Limb (tissue), 2 donors: Measurements from ENCODE around the gene SLC34A3.
"Not testable (repeated sequence)": the region's sequence is repeated elsewhere in the genome, so short reads cannot be mapped to it uniquely, and the experiment has no call there.

Source experiments
- DNase-seq, 2 donors: peaks; one replicate each; pipeline ENCODE4 v3.0.0-alpha.2; 2016; ENCODE audit errors: extremely low spot score in 2 of 2

The SLC34A3 gene

DNA sequence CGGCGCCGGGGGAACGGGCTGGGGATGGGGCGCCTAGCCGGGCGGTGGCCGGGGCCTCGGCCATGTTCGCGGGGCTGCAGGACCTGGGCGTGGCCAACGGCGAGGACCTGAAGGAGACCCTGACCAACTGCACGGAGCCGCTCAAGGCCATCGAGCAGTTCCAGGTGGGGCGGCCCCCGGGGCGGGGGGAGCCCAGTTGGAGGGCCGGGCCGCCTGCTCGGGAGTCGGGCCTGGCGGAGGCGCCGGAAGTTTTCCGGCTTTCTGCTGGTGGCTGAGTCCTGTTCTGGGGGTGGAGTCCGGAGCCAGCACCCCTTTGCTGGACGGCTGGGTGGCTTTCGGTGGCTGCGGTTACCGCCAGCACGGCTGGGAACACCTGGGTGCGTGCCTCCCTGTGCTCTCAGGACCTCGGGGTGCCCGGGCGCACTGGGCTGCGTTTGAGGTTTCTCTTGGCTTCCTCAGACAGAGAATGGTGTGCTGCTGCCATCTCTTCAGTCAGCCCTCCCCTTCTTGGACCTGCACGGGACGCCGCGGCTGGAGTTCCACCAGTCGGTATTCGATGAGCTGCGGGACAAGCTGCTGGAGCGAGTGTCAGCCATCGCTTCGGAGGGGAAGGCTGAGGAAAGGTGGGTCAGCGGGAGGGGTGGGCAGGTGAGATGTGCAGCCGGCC, 24.9 kb downstream of the SLC34A3 start:
- peak in 1 of 2 donors; percentile 23 for DNase-seq

DNA sequence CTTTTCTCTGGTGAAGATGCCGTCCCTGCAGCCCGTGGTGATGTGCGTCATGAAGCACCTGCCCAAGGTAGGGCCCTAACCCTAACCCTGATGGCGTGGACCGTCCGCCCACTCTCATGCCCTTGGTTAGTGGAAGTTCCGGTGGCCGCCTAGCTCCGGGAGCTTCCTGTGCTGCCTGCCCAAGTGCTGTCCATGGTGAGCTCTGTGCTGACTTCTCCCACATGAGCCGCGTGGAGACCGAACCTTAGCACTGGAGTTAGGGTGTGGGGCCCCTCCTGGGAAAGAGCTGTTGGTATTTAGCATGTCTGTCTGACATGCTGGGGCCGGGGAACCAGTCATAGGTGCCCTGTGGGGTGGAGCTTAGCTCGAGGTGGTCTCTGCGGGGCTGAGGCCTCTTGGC, 25.7 kb downstream of the SLC34A3 start:
- DNase-seq: no peak

DNA sequence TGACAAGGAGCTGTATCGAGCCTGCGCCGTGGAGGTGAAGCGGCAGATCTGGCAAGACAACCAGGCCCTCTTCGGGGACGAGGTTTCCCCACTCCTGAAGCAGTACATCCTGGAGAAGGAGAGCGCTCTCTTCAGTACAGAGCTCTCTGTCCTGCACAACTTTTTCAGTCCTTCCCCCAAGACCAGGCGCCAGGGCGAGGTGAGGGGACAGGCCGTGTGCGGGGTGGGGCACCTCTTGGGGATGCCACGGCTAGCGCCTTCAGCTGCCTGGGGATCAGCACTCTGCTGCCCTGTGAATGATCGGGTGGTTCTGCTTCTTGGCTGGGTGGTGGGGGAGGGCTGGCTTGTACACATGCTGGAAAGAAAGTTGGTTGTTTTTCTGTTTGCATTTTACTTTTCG, 26.2 kb downstream of the SLC34A3 start:
- DNase-seq: no peak

DNA sequence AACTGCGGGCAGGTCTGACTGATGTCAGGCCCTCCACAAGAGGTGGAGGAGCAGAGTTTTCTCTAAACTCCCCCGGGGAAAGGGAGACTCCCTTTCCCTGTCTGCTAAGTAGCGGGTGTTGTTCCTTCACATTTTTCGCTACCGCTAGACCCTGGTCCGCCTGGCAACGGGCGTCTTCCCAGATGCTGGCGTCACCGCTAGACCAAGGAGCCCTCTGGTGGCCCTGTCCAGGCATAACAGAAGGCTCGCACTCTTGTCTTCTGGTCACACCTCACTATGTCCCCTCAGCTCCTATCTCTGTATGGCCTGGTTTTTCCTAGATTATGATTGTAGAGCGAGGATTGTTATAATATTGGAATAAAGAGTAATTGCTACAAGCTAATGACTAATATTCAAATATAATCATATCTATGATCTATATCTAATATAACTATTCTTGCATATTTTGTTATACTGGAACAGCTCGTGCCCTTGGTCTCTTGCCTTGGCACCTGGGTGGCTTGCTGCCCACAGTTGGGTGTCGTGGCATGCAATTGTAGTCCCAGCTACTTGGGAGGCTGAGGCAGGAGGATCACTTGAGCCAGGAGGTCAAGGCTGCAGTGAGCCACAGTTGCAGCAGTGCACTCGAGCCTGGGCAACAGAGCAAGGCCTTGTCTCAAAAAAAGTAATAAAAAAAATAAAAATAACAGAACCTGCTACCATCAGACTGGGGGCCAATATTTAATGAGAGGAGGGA, 31.6 kb downstream of the SLC34A3 start:
- not testable (repeated sequence) for DNase-seq

DNA sequence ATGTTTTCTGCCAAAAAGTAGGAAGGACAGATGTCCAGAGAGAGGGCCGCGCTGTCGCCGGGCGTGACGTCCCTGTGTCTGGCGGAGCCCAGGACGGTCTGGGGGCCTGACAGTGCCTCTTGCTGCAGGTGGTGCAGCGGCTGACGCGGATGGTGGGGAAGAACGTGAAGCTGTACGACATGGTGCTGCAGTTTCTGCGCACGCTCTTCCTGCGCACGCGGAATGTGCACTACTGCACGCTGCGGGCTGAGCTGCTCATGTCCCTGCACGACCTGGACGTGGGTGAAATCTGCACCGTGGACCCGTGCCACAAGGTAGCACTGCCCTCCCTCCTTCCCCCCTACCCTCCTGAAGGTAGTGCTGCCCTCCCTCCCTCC, 32.2 kb downstream of the SLC34A3 start:
- no peak for DNase-seq

DNA sequence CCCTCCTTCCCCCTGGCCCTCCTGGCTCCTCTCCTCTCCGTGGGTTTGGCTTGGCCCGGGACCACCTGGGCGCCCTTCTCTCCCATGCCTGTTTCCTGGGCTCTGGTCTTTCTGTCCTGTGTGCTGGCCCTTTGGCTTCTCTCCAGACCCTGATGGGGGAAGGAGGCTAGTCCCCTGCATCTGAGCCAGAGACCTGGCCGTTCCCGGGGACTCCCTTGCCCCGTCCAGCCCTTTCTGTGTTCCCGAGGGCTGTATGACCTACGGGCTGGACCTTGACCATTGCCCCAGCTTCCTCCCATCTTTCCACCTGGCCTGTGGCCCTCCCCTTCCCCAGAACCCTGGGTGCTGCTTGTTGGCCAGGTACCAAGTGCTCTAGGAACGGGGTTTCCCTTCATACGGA, 32.8 kb downstream of the SLC34A3 start:
- no peak for DNase-seq

DNA sequence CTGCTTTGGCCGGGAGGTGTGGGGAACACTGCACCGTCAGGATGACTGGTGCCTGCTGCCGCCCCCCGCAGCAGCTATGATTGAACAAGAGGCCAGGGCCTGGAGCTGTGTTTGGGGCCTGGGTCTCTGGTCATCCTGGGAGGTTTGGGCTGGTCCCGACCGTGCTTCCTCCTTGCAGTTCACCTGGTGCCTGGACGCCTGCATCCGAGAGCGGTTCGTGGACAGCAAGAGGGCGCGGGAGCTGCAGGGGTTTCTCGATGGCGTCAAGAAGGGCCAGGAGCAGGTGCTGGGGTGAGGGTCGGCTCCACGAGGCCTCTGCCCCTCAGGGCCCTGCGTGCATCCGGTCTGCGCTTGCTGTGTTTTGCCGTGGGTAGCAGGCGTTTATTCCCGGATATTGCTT, 33.4 kb downstream of the SLC34A3 start:
- no peak for DNase-seq

DNA sequence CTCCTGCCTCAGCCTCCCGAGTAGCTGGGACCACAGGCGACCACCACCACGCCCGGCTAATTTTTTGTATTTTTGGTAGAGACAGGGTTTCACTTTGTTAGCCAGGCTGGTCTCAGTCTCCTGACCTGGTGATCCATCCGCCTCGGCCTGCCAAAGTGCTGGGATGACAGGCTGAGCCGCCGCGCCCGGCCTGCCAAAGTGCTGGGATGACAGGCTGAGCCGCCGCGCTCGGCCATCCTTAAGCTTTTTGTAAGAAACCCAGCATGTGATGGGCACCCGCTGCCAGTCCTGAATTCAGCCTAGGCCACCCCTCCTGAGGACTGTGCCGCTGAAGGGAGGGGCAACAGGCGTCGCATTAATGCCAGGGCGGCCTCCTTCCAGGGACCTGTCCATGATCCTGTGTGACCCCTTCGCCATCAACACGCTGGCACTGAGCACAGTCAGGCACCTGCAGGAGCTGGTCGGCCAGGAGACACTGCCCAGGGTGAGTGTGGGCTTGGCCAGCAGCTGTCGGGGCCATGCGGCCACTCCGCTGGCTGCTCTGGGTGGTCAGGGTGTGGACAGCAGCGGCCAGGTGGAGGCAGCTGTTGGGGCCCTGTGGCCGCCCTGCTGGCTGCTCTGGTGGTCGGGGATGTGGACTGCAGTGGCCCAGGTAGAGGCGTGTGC, 34.9 kb downstream of the SLC34A3 start:
- DNase-seq: no peak

DNA sequence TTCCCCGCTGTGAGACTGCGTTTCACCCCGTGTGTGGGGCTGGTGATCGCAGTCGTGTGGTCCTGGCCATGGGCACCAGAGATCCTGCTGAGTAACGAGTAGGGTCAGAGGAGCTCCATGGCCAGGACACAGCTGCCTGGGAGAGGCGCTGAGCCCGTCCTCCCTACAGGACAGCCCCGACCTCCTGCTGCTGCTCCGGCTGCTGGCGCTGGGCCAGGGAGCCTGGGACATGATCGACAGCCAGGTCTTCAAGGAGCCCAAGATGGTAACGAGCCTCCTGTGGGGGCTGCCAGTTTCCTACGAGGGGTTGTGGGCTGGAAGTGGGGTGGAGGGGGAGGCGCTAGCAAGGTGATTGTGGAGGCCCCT, 35.4 kb downstream of the SLC34A3 start:
- no peak for DNase-seq

DNA sequence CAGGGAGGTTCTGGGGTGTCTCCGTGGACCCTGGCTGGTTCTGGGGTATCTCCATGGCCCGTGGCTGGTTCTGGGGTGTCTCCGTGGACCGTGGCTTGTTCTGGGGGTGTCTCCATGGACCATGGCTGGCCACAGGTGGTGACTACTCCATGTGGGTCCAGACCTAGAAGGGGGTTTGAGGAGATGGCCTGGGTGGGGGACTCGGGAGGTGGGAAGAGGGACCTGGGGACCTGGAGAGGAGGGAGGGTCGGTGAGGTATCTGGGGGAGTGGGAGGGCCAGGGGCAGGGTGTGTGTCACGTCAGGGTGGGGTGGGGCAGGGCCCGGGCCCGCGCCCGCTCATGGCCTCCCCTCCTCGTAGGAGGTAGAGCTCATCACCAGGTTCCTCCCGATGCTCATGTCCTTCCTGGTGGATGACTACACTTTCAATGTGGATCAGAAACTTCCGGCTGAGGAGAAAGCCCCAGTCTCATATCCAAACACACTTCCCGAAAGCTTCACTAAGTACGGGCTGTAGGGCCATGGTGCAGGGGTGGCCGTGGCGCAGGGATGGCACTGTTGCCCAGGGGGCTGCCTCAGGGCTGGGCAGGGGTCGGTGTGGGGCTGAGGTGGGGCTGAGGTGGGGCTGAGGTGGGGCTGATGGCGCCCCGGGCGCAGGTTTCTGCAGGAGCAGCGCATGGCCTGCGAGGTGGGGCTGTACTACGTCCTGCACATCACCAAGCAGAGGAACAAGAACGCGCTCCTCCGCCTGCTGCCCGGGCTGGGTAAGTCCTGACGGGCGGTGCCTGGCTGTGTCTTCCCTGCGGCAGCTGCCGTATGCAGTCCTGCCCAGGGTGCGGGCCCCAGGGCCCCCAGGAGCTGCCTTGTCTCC, 36.1 kb downstream of the SLC34A3 start:
- DNase-seq: no peak

DNA sequence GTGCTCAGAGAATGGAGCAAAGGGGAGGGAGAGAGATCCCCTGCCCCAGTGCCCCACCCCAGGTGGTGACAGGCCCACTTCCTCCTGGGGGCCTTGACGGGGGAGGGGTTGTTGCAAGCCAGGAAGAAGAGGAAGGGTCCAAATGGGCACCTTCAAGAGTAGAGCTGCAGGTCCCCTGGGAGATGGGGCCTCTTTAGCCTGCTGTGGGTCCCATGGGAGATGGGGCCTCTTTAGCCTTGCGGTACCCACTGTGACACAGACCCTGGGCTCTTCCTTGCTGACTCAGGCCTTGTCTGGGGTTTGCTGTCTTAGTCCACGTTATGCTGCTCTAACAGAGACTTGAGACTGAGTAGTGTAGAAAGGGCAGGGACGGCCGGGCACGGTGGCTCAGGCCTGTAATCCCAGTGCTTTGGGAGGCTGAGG, 37.2 kb downstream of the SLC34A3 start:
- no peak for DNase-seq

DNA sequence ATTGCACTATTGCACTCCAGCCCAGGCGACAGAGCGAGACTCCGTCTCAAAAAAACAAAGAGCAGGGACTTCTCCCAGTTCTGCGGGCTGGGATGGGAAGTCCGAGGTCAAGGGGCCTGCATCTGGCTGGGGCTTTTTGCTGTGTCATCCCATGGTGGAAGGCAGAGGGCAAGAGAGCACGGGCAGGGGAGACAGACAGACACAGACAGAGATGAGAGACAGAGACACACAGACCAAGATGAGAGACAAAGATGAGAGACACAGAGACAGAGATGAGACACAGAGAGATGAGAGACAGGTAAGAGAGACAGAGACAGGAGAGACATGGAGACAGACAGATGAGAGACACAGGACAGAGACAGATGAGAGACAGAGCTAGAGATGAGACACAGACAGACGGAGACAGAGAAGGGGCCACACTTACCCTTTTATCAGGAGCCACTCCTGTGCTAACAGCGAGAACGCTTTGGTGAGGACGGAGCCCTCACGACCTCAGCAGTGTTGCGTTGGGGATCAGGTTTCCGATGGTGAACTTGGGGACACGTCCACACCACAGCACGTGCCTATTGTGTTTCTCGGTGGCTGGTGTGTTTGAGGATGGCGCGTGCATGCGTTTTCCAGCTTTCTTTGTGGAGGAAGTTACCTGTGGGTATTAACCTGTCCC, 38.0 kb downstream of the SLC34A3 start:
- no peak for DNase-seq

DNA sequence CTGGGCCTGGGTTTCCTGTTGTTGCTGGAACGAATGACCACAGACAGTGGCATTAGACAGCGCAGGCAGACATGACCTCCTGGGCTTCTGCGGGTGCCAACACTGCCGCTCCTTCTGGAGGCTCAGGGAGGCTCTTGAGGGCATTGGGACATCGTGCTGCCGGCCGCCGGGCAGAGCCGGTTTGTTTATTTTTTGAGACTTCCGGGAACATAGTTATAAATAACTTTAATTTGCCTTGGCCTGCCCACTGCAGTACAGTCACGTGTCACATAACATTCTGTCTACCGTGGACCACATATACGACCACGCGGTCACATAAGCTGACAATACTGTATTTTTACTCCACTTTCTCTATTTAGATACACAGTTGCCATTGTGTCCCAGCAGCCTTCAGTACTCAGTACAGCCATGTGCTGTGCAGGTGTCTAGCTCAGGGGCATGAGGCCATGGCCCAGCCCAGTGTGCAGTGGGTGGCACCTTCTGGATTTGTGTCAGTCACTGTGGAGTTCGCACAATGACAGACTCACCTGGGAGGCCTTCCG, 38.6 kb downstream of the SLC34A3 start:
- DNase-seq: no peak

DNA sequence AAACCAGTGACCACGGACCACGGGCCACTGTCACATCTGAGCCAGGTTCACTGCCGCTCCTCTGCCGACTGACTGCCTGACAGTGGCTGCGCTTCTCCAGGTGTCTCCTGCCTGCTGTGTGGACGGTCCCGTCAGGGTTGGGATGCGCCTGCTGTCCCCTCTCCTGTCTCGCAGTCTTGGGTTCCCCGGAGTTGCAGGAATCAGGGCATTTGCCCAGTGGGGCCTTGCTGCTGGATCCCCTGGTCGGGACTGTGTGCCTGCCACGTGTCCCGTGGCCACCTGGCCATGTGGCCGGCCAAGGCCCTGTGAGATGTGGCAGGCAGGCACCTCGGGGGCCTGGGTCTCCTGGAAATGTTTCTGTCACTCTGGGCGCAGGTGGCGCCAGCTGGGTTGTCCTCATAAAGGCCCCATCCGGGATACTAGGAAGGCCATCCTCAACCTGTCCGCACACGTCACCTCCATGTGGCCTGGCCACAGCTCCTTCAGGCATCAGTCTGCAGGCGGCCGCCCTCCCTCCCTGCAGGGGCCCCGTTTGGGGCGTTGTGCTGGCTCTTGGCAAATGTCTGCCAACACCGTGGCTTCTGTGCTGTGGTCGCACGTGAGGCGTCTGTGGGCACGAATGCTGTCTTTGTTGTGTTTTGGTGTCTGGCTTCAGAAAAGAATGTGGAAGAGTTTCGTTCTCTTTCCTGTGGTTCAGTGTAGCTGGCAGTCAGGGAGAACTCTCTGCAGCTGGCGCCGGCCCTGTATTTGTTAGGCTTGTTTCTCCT, 40.4 kb downstream of the SLC34A3 start:
- DNase-seq: no peak

DNA sequence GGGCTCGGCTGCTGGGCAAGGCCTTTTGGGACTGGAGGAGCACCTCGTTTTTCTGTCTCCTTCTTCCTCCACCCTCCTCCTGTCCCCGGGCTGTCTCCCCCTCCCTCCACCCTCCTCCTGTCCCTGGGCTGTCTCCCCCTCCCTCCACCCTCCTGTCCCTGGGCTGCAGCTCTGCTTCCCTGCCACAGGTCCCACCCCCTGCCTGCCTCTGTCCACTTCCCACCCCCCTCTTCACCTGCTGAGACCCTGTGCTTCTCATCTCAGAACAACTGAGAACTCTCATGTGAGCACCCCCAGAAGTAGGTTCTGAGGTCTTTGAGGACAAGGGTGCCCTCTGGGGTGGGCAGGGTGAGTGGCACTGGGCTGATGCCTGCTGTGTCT, 41.0 kb downstream of the SLC34A3 start:
- no peak for DNase-seq

DNA sequence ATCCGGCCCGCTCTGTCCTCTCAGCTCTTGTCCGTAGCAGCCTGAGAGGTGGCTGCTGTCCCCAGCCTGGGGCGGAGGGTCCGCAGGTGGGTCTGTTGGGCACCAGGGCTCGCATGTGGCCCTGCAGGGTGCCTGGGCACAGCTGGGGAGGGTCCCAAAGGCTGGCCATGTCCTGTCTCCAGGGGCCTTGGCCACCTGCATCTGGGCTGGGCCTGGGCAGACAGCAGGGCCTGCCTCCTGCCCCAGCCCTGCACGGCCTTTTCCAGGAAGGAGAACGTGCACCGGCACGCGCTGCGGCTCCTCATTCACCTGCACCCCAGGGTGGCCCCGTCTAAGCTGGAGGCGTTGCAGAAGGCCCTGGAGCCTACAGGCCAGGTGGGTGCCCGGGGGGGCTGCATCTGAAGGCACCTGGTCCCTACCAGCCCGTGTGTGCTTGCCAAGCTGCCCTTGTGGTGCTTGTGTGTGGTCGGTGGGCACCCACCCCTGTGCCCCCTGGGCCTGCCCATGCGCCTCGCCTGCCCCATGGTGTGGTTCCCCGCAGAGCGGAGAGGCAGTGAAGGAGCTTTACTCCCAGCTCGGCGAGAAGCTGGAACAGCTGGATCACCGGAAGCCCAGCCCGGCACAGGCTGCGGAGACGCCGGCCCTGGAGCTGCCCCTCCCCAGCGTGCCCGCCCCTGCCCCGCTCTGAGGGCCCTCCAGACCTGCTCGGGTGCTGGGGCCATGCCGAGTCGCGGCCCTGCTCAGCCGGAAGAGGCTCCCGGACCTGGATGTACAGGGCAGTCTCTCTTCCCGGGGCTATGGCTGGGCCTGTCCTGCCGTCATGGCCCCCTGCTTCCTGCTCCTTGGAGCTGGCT, 41.8 kb downstream of the SLC34A3 start:
- no peak for DNase-seq

DNA sequence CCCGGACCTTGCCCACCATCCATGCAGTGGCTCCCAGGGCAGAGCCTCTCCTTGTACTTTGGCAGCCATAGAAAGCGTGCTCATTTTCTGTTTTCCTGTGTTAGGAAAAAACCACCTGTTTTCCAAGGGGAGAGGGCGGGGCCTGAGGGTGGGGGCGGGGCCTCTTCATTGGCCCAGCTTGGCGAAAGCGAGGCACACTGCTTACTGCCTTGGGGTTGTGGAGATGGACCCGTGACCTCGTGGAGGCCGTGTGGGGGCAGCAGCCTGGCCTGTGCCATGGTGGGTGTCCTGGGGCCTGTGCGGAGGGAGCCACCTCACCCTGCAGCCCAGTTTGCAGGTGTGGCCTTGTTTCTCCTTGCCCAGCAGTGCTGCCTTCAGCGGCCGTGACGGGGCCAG, 42.4 kb downstream of the SLC34A3 start:
- DNase-seq: no peak

DNA sequence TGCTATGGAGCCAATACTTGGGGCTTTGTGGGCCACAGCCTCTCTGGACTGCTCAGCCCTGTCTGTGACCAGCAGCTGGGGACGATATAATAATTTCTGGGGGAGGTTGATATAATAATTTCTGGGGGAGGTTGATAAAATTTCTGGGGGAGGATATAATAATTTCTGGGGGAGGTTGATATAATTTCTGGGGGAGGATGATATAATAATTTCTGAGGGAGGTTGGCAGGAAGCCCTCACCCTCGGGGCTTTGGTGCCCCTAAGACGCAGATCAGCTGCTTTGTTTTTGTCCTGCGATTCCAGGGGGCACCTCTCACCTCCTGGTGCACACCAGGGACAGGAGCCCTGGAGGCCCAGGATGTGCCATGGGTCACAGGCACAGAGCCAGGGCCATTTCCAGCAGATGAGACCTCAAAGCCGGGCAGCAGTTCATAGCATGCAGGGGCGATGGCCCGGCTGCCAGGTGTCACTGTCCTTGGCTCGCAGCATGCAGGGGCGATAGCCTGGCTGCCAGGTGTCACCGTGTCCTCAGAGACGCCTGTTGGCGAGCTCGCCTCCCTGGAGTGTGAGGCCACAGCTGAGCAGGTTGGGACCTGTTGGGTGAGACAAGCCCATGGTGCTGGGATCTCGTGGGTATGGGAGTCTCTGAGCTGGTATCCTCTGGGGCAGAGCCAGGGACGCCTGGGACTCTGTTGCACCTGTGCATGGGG, 43.1 kb downstream of the SLC34A3 start:
- DNase-seq: no peak

DNA sequence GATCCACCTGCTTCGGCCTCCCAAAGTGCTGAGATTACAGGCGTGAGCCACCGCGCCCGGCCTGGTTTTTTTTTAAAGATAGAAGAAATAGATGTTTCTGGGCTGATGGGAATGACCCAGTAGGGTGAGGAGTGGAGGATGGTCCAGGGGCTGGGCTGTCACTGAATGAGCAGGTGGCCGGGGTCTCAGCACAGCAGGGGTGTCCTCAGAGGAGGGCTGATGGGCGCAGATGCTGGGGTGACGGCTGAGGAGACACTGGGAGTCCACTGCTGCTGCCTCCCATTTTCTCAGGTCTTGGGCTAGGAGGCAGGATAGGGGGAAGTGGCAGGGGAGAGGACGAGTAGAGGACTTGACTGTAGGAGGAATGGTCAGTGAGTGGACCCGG, 44.5 kb downstream of the SLC34A3 start:
- DNase-seq: no peak
